Ramos (cell line): ENCODE measurements around the gene MCAT.

ENCODE experiments used
- in situ Hi-C: fragments of 300-500 bp; cut with MboI; formaldehyde crosslinking; loops from one replicate; pipeline ENCODE4 v1.14.3; 2022; ENCODE audit warnings: low sequenced_read_pairs; ENCODE audit not compliant: unreplicated experiment

The MCAT gene

GRCh38 chr22:43142880-43143562 lies at the start of gene MCAT:
Gene MCAT (minus strand): TSS chr22:43143398. CDS start chr22:43143348, 50 bp downstream.
- in situ Hi-C loops: no loop called here

DNA sequence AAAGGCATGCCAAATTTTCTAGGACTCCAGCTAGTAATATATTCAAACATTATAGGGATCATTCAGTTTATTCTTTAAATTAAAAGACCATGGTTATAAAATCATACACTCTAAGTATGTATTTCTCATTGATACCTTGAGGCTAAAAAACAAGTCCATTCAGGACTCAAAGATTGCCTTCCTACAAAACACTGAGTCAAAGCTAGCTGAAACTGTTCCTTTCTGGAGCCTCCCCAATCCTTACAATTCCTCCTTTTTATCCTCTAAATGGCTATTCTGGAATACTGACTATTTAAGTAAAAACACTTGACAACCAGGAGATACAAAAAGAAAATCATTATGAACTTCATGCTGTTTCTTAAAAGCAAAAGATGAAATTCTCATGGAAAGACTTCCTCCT lies 48.6 kb upstream of the MCAT start:
- in situ Hi-C loops: no loop called here

- in situ Hi-C loops: no loop called here
Observed at GRCh38 chr22:43188829-43189545, 45.8 kb upstream of the MCAT start.

DNA sequence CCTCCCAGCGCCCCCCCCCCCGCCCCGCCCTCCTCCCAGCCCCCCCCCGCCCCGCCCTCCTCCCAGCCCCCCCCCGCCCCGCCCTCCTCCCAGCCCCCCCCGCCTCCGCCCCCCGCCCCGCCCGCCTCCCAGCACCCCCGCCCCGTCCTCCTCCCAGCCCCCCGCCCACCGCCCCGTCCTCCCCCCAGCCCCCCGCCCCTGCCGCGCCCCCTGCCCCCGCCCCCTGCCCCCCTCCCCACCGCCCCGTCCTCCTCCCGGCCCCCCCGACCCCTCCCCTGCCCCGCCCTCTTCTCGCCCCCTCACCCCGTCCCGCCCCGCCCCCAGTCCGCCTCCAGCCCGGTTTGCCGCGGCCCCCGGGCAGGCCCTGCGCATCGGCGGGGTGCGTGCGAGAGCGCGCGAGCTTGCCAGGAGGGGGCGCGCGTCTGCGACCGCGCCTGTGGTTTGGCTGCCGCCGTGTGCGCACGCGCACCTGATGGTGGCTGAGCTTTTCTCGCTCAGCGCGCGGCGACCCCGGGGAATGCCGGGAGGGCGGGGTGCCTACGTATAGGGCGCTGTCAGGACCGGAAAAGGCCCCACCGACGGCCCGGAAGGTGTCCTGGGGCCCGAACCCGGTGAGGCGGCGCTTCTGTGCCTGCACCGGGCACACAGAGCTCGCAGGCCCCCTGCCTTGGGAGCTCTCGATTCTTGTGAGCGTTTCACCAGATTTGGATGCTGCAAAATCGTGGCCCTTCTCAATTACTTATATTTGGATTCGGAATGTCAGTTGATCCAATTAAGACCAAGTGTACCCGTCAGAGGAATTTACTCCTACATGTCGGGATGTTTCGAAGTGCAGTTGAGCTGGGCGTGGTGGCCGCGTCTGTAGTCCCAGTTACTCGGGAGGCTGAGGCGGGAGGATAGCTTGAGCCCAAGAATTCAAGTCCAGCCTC lies 44.2 kb upstream of the MCAT start:
- in situ Hi-C loops: no loop called here

DNA sequence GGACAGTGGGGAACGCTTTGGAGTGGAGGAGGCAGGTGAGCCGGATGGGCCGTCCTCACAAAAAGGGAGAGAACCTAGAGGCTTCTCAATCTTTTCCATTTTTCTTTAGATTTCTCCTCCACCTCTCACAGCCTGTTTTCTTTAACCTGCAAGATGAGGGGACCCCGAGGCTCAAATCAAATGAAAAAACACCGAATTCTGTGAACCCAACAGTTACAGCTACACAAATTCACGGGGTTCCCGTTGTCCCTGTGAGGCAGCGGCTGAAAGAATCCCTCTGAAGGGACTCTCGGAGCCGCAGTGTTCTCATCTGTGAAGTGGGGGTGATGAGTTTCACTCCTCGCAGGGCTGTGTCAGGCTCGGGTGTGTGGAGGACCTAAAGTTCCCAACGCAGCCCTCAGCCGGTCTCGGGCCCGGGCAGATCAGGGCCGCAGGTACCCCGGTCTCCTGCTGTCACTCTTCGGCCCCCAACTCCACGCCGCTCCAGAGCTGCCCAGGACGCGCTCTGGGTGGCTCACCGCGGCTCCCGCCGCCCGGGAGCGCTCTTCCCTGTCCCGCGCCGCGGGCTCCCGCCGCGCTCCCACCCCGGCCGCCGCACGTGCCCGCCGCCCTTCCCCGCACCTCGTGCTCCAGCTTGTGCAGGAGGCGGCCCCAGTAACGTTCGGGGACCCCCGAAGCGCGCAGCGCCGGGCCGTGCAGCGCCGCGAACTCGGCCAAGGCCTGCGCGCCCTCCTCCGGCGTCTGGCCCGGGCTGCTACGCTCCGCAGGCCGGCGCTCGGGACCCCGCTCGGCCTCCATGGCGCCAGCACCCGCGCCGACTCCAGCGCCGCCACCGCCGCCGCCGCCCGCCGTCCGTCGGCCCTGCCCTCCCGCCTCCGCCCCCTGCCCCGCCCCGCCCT lies 43.3 kb upstream of the MCAT start, which contains the start of gene TTLL12:
TTLL12 (minus strand) TSS at position 863 of the 899 bp plus-strand sequence; CDS start at position 798, 65 bp downstream.
- in situ Hi-C loops: no loop called here

DNA sequence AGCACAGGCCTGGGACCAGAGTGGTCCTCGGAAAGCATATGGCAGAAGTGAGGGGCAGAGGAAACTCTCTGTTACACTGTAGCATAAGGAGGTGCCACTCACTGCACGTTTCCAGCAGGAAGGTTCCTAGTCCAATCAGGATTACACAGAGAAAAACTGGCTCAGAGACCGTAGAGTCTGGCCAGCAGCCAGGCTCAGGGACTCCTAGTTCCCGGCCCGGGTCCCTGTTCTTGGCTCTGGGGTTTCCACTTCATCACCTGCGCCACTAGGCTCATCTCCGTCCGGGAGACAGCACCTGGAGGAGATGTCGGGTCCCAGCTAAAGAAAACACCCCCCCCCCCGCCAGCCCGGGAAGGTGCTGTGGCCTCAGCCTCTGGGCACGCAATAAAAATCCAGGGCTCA lies 42.7 kb upstream of the MCAT start:
- in situ Hi-C loops: no loop called here

- in situ Hi-C loops: no loop called here
Observed at GRCh38 chr22:43183496-43184277, 40.5 kb upstream of the MCAT start.

- in situ Hi-C loops: no loop called here
Observed at GRCh38 chr22:43182726-43183125, 39.5 kb upstream of the MCAT start.

GRCh38 chr22:43182118-43182517 lies 38.9 kb upstream of the MCAT start:
- in situ Hi-C loops: no loop called here

GRCh38 chr22:43181321-43182076 lies 38.3 kb upstream of the MCAT start:
- in situ Hi-C loops: no loop called here

DNA sequence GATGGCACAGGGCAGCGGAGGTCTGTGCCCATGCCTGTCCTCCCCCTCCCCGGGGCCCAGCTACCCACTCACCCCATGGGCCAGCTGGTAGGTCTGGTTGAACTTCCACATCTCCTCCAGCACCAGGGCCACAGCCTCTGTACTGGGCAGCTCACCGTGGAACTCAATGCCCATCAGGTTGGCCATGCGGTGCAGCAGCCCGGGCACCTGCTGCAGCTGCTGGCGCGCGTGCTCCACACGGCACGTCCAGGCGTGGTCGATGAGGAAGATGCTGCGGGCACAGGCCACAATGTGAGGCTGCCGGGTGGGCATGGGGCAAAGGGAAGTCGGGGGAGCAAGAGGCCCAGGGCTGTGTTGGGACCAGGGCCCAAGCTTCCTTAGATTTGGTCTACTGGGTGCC lies 37.5 kb upstream of the MCAT start:
- in situ Hi-C loops: no loop called here

DNA sequence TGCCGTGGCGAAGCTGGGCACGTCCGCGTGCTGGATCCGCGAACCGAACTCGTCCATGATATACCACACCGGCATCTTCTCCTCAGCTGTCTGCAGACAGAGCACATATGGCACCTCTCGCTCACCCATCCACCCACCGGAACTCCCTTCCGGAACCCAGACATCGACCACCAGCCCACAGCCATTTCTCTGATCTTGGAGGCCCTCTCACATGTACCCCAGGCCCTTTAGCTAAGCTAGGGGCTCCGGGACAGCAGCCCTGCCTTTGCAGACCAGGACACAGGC lies 36.7 kb upstream of the MCAT start:
- in situ Hi-C loops: no loop called here

DNA sequence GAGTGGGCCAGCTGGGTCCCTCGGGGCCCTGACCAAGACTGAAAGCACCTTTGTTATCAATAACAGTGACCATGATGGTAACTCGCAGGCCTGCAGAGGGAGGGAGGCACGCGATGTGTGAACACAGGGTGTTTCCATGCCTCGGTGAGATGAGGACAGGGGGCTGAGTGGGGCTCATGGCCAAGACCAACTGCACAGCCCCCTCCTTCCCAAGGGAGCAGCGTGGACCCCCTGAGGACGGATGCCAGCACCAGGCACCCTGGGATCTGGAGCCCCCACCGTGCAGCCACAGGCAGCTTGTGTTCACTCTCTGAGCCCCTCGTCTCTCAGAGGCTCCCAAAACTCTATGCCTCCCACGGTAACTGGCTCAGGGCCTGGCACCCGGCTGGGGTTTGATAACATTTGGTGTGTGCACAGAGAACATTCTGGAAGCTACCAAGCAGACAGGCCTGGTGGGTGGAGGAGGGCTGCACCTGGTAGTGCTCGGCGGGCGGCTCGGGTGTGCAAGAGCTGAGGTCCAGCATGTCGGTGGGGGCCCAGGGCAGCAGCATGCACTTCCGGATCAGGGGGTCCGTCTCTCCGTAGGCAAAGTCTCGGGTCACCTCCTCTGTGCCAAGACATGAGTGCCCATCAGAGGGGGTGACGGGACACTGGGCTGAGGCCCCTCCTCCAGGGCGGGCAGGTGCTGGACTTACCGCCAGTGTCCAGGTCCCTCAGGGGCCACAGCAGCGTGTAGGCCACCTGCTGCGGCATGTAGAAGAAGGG lies 36.1 kb upstream of the MCAT start:
- in situ Hi-C loops: no loop called here

GRCh38 chr22:43177479-43177878 lies 34.3 kb upstream of the MCAT start:
- in situ Hi-C loops: no loop called here

DNA sequence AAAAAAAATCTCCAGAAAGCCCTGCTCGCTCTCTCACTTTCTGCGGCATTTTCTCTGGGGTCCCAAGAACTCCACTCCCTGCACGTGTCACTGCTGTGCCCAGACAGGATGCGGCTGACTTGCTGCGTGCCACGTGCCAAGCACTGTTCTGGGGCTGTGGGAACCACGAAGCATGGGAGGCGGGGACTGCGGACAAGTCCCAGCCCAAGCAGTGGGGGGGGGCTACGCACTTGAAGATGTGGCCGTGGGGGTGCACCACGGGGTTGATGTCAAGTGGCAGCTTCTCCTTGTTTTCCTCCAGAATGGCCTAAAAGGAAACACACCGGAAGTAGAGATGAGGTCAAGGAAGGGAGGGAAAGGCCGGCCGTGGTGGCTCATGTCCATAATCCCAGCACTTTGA lies 32.9 kb upstream of the MCAT start:
- in situ Hi-C loops: no loop called here

GRCh38 chr22:43174941-43175531 lies 31.8 kb upstream of the MCAT start:
- in situ Hi-C loops: no loop called here

GRCh38 chr22:43173976-43174720 lies 30.9 kb upstream of the MCAT start:
- in situ Hi-C loops: no loop called here
